Parathyroid adenoma (tissue), 2 donors: ENCODE data around the gene ATP13A5.

Experiments used
- H2AFZ ChIP-seq: fragments of 300-600 bp; sonication (generic); one replicate; pipeline ENCODE4 v1.7.0; 2017; ENCODE audit warnings: antibody characterized with exemption, mild to moderate bottlenecking
- H3K27ac ChIP-seq: fragments of 300-600 bp; sonication (generic); one replicate; pipeline ENCODE4 v1.7.0; 2017
- H3K27me3 ChIP-seq: fragments of 300-600 bp; sonication (generic); one replicate; pipeline ENCODE4 v1.7.0; 2017; ENCODE audit warnings: low read length; ENCODE audit not compliant: control insufficient read depth, insufficient read depth
- H3K36me3 ChIP-seq: fragments of 300-600 bp; sonication (generic); one replicate; pipeline ENCODE4 v1.7.0; 2017; ENCODE audit warnings: low read length; ENCODE audit not compliant: control insufficient read depth, insufficient read depth
- H3K4me1 ChIP-seq: fragments of 300-600 bp; sonication (generic); one replicate; pipeline ENCODE4 v1.7.0; 2017; ENCODE audit warnings: control low read depth
- H3K4me2 ChIP-seq: fragments of 300-600 bp; sonication (generic); one replicate; pipeline ENCODE4 v1.7.0; 2017; ENCODE audit warnings: low read length
- H3K4me3 ChIP-seq: fragments of 300-600 bp; sonication (generic); one replicate; pipeline ENCODE4 v1.7.0; 2017; ENCODE audit warnings: low read depth, low read length
- H3K79me2 ChIP-seq: fragments of 300-600 bp; sonication (generic); one replicate; pipeline ENCODE4 v1.7.0; 2017; ENCODE audit warnings: control low read depth
- H3K9ac ChIP-seq: fragments of 300-600 bp; sonication (generic); one replicate; pipeline ENCODE4 v1.7.0; 2017; ENCODE audit warnings: mild to moderate bottlenecking
- H3K9me3 ChIP-seq: fragments of 300-600 bp; sonication (generic); one replicate; pipeline ENCODE4 v1.7.0; 2017; ENCODE audit warnings: low read length; ENCODE audit not compliant: control insufficient read depth
- TF ChIP-seq, protein P1 (sequence below): fragments of 300-600 bp; sonication (generic); IDR thresholded peaks from one replicate; pipeline ENCODE4 v1.7.0; 2017; ENCODE audit warnings: antibody characterized with exemption, mild to moderate bottlenecking
- donor health status: primary hyperparathyroidism.

Gene ATP13A5

DNA sequence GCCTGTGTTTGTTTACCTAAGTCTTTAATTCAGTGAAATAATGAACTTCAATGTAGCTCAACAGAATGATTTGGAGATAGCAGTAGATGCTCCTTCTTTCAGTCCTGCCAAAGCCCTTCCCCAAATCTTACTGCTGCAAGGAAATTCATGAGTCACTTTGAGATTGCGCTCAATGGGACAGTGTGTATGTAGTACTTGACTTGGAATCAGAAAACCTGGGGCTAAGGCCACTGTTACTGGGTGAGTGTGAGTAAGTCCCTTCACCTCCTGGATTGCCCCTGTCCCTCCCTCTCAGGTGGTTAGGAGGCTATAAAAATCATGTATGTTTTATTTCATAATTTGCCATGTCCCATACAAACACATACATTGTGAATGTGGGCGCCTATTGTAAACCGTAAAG, 29.9 kb downstream of the ATP13A5 start:
- Histone ChIP-seq H3K4me1 (no peaks in the 10 kb centered on the region), H3K79me2 (no peaks in the 10 kb centered on the region), H3K27ac (no peak overlapping the region), H3K9me3 (no peaks in the 10 kb centered on the region), H3K4me2 (no peak overlapping the region), H3K36me3 (no peaks in the 10 kb centered on the region), H3K27me3 (no peaks in the 10 kb centered on the region), H3K4me3 (no peak overlapping the region), H2AFZ (no peak overlapping the region), H3K9ac (no peak overlapping the region)
- TF ChIP-seq, protein P1, sequence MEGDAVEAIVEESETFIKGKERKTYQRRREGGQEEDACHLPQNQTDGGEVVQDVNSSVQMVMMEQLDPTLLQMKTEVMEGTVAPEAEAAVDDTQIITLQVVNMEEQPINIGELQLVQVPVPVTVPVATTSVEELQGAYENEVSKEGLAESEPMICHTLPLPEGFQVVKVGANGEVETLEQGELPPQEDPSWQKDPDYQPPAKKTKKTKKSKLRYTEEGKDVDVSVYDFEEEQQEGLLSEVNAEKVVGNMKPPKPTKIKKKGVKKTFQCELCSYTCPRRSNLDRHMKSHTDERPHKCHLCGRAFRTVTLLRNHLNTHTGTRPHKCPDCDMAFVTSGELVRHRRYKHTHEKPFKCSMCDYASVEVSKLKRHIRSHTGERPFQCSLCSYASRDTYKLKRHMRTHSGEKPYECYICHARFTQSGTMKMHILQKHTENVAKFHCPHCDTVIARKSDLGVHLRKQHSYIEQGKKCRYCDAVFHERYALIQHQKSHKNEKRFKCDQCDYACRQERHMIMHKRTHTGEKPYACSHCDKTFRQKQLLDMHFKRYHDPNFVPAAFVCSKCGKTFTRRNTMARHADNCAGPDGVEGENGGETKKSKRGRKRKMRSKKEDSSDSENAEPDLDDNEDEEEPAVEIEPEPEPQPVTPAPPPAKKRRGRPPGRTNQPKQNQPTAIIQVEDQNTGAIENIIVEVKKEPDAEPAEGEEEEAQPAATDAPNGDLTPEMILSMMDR = no peak

GRCh38 chr3:193347521-193348501, 30.7 kb downstream of the ATP13A5 start:
- Histone ChIP-seq H3K79me2 (no peaks in the 10 kb centered on the region), H3K4me3 (no peak overlapping the region), H3K9me3 (no peaks in the 10 kb centered on the region), H3K4me1 (no peaks in the 10 kb centered on the region), H3K27ac (no peak overlapping the region), H3K27me3 (no peaks in the 10 kb centered on the region), H2AFZ (no peak overlapping the region), H3K9ac (no peak overlapping the region), H3K36me3 (no peaks in the 10 kb centered on the region), H3K4me2 (no peak overlapping the region)
- TF ChIP-seq, protein P1 = no peak

DNA sequence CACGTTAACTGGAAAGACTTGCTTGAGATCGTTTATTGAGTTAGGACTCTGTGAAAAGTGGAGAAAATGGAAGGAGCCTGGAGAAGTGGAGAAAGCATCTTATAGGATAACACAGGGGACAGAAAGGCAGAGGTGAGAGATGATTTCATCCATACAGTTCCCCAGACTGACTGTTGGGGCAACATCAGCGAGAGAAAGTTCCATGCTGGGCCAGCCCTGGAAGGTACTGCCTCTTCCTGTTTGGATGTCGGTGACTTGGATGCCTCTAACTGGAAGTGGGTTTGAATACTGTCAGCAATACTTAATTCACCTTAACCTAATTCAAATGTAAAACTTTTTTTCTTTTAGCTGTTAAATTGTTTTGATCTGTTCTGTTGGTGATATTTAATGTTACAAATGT, 32.3 kb downstream of the ATP13A5 start:
- Histone ChIP-seq H3K4me2 (no peak overlapping the region), H3K9me3 (no peaks in the 10 kb centered on the region), H3K4me3 (no peak overlapping the region), H2AFZ (no peak overlapping the region), H3K4me1 (no peaks in the 10 kb centered on the region), H3K36me3 (no peaks in the 10 kb centered on the region), H3K27me3 (no peaks in the 10 kb centered on the region), H3K27ac (no peak overlapping the region), H3K9ac (no peak overlapping the region), H3K79me2 (no peaks in the 10 kb centered on the region)
- TF ChIP-seq, protein P1 = no peak

DNA sequence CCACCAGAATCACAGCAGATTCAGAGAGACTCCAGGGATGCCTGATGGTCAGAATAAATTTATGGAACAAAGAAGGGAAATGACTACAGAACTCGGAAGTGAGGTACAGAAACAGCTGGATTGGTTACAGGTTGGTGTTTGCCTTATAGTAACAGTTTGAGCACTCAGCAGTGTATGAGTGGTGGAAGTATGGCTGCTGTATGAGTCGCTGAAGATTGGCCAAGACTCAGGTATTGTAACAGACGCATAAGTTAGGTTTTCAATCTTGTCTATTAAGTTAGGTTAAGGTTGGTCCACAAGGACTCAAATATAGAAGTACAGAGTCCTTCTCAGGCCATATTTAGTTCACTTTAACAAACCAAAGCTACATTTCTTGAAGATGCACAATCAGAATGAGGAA, 33.1 kb downstream of the ATP13A5 start:
- Histone ChIP-seq H3K27ac (no peak overlapping the region), H3K79me2 (no peaks in the 10 kb centered on the region), H3K9ac (no peak overlapping the region), H3K9me3 (no peaks in the 10 kb centered on the region), H3K4me3 (no peak overlapping the region), H3K36me3 (no peaks in the 10 kb centered on the region), H3K27me3 (no peaks in the 10 kb centered on the region), H2AFZ (no peak overlapping the region), H3K4me2 (no peak overlapping the region), H3K4me1 (no peaks in the 10 kb centered on the region)
- TF ChIP-seq, protein P1 = no peak
